GM21381 (cell line): ENCODE results near the gene DKC1.
A peak's percentile ranks its signal among the peaks of the same experiment; 100 is the strongest.
"Not testable (repeated sequence)": the region's sequence is repeated elsewhere in the genome, so short reads cannot be mapped to it uniquely, and the experiment has no call there.

ENCODE experiments used
- ATAC-seq: cut with Tn5 transposase; IDR thresholded peaks from one replicate; pipeline ENCODE4 v1.9.1; 2021; ENCODE audit warnings: mild to moderate bottlenecking, moderate library complexity; ENCODE audit not compliant: unreplicated experiment

The DKC1 gene

DNA sequence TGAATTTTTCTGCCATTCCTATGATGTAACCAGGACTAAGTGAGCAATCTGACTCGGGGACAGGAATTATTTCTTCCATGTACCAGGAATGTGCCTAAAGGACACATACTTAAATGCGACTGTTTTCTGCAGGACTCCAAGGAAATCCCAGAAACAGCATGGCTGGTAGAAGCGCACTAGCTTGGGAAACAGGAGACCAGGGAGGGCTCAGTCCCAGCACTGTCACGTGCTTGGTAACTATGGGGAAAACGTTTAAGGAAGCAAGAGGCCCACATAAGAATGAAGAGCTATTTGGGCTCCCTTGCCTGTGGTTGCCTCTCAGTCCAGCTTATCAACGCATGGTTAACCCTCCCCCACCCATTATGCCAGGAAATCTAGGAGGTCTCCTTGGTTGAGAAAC is 23.1 kb downstream of the DKC1 start:
- no peak for ATAC-seq

DNA sequence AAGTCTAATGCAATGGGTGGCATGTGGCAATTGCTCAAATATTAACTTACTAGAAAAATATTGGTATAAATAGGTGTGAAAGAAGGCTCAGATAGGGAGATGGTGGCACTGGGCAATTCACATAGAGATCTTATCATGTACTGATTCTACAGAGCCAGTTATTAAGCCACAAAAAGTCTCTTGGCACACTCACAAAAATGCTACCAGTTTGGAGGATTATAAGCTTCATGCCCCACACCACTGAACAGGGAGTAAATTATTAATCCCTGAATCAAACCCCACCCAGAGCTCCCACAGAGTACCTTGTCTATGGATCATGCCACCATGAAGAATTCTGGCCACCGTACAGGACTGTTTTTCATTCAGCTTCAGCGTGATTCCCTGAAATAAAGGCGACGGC is 28.8 kb downstream of the DKC1 start:
- no peak for ATAC-seq

DNA sequence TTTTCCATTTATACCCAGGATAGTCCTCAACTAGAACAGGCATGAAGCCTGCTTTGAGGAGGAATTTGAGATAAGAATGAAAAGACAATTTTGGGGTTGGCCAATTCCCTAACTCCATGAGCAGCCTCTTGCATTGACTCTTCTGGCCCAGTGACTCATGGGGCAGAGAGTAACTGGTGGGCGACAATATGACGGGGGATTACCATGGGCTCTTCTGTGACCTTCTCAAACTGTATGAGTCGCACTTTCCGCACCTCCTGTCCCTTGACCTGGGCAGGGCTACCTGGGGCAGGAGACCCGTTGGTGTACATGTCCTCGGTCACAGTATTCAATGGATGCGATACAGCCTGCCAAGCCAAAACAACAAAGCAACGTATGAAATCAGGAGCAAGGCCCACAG is 29.3 kb downstream of the DKC1 start:
- no peak for ATAC-seq

DNA sequence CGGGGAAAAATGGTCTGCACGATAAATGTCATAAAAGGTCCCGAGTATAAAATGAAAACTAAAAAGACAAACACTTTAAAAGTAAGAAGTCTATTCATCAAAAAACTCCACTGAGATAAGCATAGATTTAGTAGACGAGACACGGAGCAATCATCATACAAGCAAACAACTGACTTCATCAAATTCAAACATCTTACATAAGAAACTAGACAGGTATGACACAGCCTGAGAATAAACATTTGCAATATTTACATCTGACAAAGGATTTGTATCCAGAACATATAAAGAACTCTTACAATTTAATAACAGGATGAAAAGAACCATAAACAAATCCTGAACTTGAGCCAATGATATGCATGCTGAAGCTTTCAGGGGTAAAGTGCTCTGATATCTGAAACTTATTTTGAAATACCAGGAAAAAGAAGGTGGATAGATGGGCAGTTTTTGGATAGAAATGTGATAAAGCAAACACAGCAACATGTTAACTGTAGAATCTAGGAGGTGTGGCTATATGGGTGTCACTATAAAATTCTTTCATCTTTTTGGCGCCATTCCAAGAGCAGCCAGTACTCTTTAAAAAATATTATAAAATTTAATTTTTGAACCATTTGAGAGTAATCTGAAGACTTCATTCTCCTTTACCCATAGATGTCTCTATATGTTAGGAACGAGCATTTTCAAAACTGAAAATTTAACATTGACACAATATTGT is 30.6 kb downstream of the DKC1 start:
- ATAC-seq: no peak

- no peak for ATAC-seq
Observed at GRCh38 chrX:154795016-154795415, 32.4 kb downstream of the DKC1 start.

DNA sequence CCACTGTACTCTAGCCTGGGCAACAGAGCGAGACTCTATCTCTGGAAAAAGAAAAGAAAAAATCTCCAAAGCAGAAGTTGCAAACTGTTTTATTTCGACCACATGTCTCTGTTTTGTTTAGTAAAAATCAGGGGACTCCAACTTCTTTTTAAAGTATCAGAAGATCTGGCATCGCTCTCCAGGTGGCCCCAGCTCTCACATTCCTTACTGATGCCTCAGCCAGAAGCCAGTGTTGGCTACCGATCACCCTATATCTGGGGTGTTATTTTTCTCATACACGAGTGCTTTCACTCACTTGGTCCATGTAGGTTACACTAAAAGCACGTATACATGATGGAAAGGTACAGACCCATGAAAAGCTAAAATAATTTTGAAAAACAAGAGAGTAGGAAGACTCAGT is 34.3 kb downstream of the DKC1 start:
- no peak for ATAC-seq

DNA sequence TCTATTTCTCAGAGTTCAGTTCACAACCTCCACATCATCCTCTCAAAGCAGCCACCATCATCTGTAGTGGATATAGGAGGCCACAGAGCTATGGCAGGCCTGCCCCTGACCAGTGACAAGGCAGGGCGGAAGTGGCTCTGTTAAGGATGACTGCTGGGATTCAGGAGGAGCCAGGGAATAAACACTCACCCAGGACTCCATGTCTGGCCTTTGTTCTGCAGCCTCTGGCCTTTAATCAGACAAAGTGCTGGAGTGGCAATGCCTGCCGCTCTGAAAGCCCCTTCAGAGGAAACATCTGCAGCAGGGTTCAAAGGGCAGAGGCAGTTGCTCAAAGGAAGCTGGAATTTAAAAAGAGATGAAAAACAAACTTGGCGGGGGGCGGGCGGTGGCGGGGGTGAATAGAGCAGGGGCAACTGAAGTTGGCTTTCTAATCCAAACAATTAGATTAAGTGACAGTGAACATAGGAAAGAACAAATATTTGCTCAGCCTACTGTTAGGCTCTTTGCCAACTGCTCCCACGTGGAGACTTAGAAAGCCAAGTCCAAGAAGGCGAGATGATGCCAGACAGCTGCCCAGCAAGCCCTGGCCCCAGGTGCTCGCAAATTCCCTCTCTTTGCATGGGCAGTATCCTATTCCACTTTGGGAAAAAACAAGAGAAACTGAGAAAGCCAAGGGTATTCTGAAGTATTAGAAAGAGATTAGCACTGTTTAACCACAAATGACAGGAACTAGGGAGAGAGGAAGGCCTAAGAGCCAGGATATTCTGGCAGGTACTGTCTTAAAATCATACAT is 37.1 kb downstream of the DKC1 start:
- no peak for ATAC-seq

GRCh38 chrX:154800478-154801210 is 38.0 kb downstream of the DKC1 start:
- ATAC-seq: no peak

DNA sequence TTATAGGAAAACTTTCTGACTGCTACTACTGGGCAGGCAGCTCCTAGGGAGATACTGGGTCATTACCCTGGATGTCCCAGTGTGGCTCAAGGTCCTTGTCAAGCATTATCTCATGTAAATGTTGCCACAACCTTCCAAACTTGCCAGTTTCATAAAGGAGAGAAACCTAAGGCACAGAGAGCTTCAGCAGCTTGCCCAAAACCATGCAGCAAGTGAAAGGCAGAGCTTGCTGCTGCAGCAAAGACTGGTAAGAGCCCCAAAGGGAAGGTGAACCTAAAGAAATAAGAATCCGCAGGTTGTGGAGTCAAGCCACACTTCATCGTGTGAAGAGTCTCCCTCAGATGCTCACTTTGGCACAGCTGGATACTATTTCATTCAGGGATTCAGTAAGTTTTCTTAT is 40.3 kb downstream of the DKC1 start:
- ATAC-seq: no peak

DNA sequence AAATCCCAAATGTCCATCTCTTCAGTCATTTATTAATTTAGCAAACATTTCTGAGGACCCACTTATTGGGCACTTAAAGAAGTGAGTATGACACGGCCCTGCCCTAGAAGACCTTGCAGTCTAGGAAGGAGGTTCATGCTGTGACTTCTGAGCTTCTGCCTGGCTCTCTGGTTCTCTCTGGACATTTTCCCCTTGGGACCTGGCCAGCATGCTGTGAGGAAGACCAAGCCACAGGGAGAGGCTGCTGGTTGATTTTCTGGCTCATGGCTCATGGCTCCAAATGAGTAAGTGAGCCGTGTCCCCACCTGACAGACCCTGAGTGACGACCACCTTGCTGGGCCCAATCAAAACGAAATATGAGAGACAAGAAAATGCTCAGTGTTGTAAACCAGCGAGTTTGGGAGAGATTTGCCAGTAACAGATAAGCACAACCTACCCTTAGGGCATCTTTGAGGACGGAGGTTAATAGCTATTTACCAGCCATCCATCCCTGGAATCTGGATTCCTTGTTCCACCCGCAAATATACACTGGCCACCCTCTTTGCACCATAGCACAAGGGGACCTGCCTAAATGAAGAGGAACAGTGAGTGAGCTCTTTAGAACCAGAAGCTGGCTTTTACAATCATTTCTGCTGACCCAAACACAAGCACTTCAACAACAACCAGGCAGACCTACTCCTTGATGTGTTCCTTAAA is 41.7 kb downstream of the DKC1 start:
- ATAC-seq: no peak

GRCh38 chrX:154804957-154805695 is 42.5 kb downstream of the DKC1 start, which contains the start of gene MPP1:
TSS of gene MPP1 (minus strand) at chrX:154805485. CDS start at chrX:154805373, 112 bp downstream.
- peak; percentile 93 for ATAC-seq

GRCh38 chrX:154805696-154806091 is 43.0 kb downstream of the DKC1 start:
- no peak for ATAC-seq

GRCh38 chrX:154806837-154807501 is 44.3 kb downstream of the DKC1 start:
- no peak for ATAC-seq

GRCh38 chrX:154809939-154810665 is 47.4 kb downstream of the DKC1 start:
- ATAC-seq: no peak

DNA sequence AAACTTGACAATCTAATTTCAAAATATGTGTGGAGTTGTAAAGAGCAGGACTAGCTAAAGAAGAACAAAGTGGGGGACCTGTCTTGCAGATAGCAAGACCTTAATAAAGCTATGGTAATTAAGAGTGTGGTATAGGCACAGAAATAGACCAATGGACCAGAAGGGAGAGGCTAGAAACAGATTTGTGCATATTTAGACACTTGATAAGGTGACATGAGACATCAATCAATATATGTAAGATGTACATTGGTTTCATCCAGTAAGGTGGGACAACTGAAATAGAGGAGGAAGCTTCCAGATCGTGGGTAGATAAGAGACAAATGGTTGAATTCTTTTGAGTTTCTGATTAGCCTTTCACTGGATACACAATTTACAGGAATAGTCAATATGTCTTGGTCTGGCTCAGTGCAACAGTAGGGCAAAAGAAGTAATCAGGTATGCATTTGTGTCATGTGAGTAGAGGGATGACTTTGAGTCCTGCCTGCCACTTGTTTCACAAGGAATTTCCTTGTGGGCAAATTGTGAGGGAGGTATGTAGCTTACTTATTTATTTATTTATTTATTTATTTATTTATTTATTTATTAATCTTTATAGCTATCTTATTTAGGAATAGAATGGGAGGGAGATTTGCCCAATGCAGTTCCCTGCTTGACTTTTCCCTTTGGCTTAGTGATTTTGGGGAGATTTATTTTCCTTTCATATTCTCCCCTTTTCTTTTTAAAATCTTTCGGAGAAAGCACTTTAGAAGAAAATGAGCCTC is 49.9 kb downstream of the DKC1 start:
- no peak for ATAC-seq

GRCh38 chrX:154813801-154814200 is 51.1 kb downstream of the DKC1 start:
- ATAC-seq: no peak

GRCh38 chrX:154815274-154815818 is 52.7 kb downstream of the DKC1 start:
- no peak for ATAC-seq

GRCh38 chrX:154816326-154816898 is 53.7 kb downstream of the DKC1 start:
- ATAC-seq: not testable (repeated sequence)
